HepG2 (cell line): Measurements from ENCODE around the gene ANKRD66.

Experiments used
- CBX1 ChIP-seq: IDR thresholded peaks from one replicate; pipeline ENCODE4 v1.6.1; 2016; ENCODE audit warnings: antibody characterized with exemption, low read depth
- CHD2 ChIP-seq: IDR thresholded peaks from 2 replicates; pipeline ENCODE4 v1.6.1; 2011; ENCODE audit warnings: low read depth, low read length, improper control_type of control experiment
- EEA1 ChIP-seq: sonication (generic); formaldehyde crosslinking; IDR thresholded peaks from 2 replicates; pipeline ENCODE4 v1.5.1; 2020; ENCODE audit warnings: mild to moderate bottlenecking, missing genetic modification reagents, borderline replicate concordance
- GATAD2A ChIP-seq: IDR thresholded peaks from 2 replicates; pipeline ENCODE4 v1.6.1; 2016
- NFRKB ChIP-seq: fragments of 450-650 bp; IDR thresholded peaks from 2 replicates; pipeline ENCODE4 v1.6.1; 2017
- PCBP1 ChIP-seq: fragments of 200-400 bp; formaldehyde crosslinking; IDR thresholded peaks from 2 replicates; pipeline ENCODE4 v1.6.1; 2017; ENCODE audit warnings: mild to moderate bottlenecking, low read depth, low read length, borderline replicate concordance
- TAF1 ChIP-seq: sonication (generic); formaldehyde crosslinking; IDR thresholded peaks from 2 replicates; pipeline ENCODE4 v1.4.0; 2020; ENCODE audit warnings: missing genetic modification reagents
- ZNF792 ChIP-seq: IDR thresholded peaks from 2 replicates; pipeline ENCODE4 v1.6.1; 2016
- TF ChIP-seq, protein P1 (sequence below): sonication (generic); formaldehyde crosslinking; IDR thresholded peaks from 2 replicates; pipeline ENCODE4 v1.5.0; 2020; ENCODE audit warnings: mild to moderate bottlenecking, missing genetic modification reagents, moderate library complexity
- TF ChIP-seq, protein P2 (sequence below): sonication (generic); formaldehyde crosslinking; IDR thresholded peaks from 2 replicates; pipeline ENCODE4 v1.9.0; 2021; ENCODE audit warnings: missing genetic modification reagents, borderline replicate concordance

DNA sequence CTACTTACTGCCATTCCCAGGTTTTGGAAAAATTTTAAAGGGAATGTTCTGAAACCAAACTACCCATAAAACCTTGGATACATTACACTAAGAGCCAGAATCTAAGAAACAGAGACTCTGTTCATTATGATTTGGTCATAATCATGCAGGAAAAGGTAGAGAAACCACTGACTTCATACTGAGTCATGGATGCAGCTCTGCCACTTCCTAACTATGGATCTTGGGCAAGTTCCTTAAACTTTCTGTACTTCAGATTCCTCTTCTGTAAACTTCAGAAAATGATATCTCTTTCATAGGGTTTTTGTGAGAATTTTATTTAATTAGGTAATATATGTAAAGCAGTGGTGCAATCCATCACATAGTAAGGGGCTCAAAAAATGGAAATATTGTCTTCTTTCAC lies 31.6 kb upstream of the ANKRD66 start:
- TF ChIP-seq EEA1 (no peak), GATAD2A (no peak), CHD2 (no peak), ZNF792 (CRISPR knock-in tag) (no peak), CBX1 (no peak), PCBP1 (no peak), TAF1 (CRISPR knock-in tag) (no peak), NFRKB (no peak)
- TF ChIP-seq, protein P1, sequence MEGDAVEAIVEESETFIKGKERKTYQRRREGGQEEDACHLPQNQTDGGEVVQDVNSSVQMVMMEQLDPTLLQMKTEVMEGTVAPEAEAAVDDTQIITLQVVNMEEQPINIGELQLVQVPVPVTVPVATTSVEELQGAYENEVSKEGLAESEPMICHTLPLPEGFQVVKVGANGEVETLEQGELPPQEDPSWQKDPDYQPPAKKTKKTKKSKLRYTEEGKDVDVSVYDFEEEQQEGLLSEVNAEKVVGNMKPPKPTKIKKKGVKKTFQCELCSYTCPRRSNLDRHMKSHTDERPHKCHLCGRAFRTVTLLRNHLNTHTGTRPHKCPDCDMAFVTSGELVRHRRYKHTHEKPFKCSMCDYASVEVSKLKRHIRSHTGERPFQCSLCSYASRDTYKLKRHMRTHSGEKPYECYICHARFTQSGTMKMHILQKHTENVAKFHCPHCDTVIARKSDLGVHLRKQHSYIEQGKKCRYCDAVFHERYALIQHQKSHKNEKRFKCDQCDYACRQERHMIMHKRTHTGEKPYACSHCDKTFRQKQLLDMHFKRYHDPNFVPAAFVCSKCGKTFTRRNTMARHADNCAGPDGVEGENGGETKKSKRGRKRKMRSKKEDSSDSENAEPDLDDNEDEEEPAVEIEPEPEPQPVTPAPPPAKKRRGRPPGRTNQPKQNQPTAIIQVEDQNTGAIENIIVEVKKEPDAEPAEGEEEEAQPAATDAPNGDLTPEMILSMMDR (CRISPR knock-in tag), result no peak
- TF ChIP-seq, protein P2, sequence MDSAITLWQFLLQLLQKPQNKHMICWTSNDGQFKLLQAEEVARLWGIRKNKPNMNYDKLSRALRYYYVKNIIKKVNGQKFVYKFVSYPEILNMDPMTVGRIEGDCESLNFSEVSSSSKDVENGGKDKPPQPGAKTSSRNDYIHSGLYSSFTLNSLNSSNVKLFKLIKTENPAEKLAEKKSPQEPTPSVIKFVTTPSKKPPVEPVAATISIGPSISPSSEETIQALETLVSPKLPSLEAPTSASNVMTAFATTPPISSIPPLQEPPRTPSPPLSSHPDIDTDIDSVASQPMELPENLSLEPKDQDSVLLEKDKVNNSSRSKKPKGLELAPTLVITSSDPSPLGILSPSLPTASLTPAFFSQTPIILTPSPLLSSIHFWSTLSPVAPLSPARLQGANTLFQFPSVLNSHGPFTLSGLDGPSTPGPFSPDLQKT (CRISPR knock-in tag), result no peak
